ENCODE measurements around the gene SPINK13.

Gene SPINK13

GRCh38 chr5:148268566-148268965, at the start of gene SPINK13:
Gene SPINK13 (plus strand): TSS chr5:148268794. CDS start chr5:148270073, 1,279 bp downstream.
- Histone ChIP-seq H3K36me3 (ENCODE audit: control insufficient read depth, insufficient read depth, low read length) (no peaks in the 10 kb centered on the region), H3K4me3 (ENCODE audit: low read length) (no peak within 1 kb of the TSS), H3K9me3 (ENCODE audit: control insufficient read depth, low read length) (no peaks in the 10 kb centered on the region), H3K9ac (ENCODE audit: low read length) (no peak within 1 kb of the TSS), H3K27me3 (ENCODE audit: control insufficient read depth, insufficient read depth, low read length) (no peaks in the 10 kb centered on the region), H3K4me1 (ENCODE audit: control insufficient read depth, insufficient read depth, low read length) (peaks cover 6% of the 10 kb centered on the region)

DNA sequence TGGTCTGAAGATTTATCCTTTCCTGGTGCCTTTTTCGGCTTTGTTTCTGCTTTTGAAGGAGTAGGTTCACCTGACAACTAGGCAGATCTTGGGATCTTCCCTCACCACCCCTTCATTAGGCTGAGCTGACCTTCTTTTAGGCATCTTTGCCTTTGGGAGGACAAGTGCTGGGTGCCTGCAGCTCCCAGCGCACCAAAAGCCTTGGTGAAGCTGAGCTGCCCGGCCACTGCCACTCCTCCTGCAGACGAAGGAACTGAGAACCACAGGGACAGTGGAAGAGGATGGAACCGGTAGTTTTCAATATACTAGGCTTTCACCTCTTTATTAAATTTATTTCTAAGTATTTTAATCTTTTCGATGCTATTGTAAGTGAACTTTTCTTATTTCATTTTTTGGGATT, 47.1 kb upstream of the SPINK13 start:
- Histone ChIP-seq H3K9me3 (ENCODE audit: control insufficient read depth, low read length) (no peaks in the 10 kb centered on the region), H3K36me3 (ENCODE audit: control insufficient read depth, insufficient read depth, low read length) (no peaks in the 10 kb centered on the region), H3K9ac (ENCODE audit: low read length) (no peak overlapping the region), H3K4me3 (ENCODE audit: low read length) (no peak overlapping the region), H3K4me1 (ENCODE audit: control insufficient read depth, insufficient read depth, low read length) (no peaks in the 10 kb centered on the region), H3K27me3 (ENCODE audit: control insufficient read depth, insufficient read depth, low read length) (no peaks in the 10 kb centered on the region)

DNA sequence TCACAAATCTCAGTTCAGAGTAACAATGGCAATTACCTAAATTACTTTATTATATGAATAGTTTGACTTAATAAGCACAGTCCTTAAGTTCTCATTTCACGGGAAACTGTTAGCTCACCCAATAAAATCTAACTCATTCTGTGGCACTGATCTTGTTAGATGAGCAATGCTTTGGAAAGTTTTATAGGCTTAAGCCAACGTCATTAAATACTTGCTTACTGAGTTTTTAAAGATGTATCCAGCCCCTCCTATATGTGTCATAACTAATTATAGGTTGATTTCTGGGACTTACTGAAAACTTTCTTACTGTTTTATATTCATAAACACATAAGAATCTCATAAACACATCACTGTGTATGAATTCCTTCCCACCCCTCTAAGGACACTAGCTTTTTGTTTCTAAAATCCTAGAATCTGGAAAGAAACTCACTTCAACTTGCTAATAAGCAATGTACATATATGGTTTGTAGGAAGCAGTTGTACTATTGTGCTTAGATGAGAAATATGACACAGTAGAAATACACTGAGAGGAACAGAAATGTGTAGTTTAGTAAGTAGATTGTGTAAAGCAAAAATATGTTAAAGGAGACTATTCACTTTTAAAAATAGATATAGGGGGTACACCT, 44.4 kb upstream of the SPINK13 start:
- H3K27me3 ChIP-seq (ENCODE audit: control insufficient read depth, insufficient read depth, low read length) = no peaks in the 10 kb centered on the region
- H3K9ac ChIP-seq (ENCODE audit: low read length) = no peak overlapping the region
- H3K9me3 ChIP-seq (ENCODE audit: control insufficient read depth, low read length) = no peaks in the 10 kb centered on the region
- H3K4me1 ChIP-seq (ENCODE audit: control insufficient read depth, insufficient read depth, low read length) = no peaks in the 10 kb centered on the region
- H3K36me3 ChIP-seq (ENCODE audit: control insufficient read depth, insufficient read depth, low read length) = no peaks in the 10 kb centered on the region
- no peak overlapping the region for H3K4me3 ChIP-seq (ENCODE audit: low read length)

GRCh38 chr5:148228392-148228984, 40.1 kb upstream of the SPINK13 start:
- Histone ChIP-seq H3K27me3 (ENCODE audit: control insufficient read depth, insufficient read depth, low read length) (no peaks in the 10 kb centered on the region), H3K9ac (ENCODE audit: low read length) (no peak overlapping the region), H3K36me3 (ENCODE audit: control insufficient read depth, insufficient read depth, low read length) (no peaks in the 10 kb centered on the region), H3K4me3 (ENCODE audit: low read length) (no peak overlapping the region), H3K9me3 (ENCODE audit: control insufficient read depth, low read length) (no peaks in the 10 kb centered on the region), H3K4me1 (ENCODE audit: control insufficient read depth, insufficient read depth, low read length) (no peaks in the 10 kb centered on the region)

DNA sequence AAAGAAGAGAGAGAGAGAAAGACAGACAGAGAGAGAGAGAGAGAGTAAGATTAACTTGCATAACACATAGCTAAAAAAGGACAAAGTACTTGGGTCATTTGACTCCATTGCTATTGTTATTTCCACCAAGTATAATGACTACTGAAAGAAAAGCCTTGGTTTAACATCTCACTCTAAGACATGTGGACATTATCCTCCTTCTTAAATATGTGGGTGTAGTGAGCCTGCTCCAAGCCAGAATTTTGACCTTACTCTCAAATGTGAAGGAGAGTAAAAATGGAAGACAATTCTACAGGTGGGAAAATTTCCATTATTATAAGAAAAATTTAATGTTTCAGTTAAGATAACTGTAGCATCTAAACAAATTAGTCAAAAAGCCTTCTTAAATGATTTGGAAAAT, 38.8 kb upstream of the SPINK13 start:
- H3K9ac ChIP-seq (ENCODE audit: low read length) = no peak overlapping the region
- H3K27me3 ChIP-seq (ENCODE audit: control insufficient read depth, insufficient read depth, low read length) = no peaks in the 10 kb centered on the region
- H3K4me3 ChIP-seq (ENCODE audit: low read length) = no peak overlapping the region
- H3K36me3 ChIP-seq (ENCODE audit: control insufficient read depth, insufficient read depth, low read length) = no peaks in the 10 kb centered on the region
- H3K9me3 ChIP-seq (ENCODE audit: control insufficient read depth, low read length) = no peaks in the 10 kb centered on the region
- H3K4me1 ChIP-seq (ENCODE audit: control insufficient read depth, insufficient read depth, low read length) = no peaks in the 10 kb centered on the region

- Histone ChIP-seq H3K36me3 (ENCODE audit: control insufficient read depth, insufficient read depth, low read length) (no peaks in the 10 kb centered on the region), H3K4me1 (ENCODE audit: control insufficient read depth, insufficient read depth, low read length) (no peaks in the 10 kb centered on the region), H3K9me3 (ENCODE audit: control insufficient read depth, low read length) (no peaks in the 10 kb centered on the region), H3K27me3 (ENCODE audit: control insufficient read depth, insufficient read depth, low read length) (no peaks in the 10 kb centered on the region), H3K4me3 (ENCODE audit: low read length) (no peak overlapping the region), H3K9ac (ENCODE audit: low read length) (no peak overlapping the region)
Observed at GRCh38 chr5:148230240-148230639, 38.4 kb upstream of the SPINK13 start.

GRCh38 chr5:148237785-148238417, 30.7 kb upstream of the SPINK13 start:
- H3K9me3 ChIP-seq (ENCODE audit: control insufficient read depth, low read length) = no peaks in the 10 kb centered on the region
- no peak overlapping the region for H3K4me3 ChIP-seq (ENCODE audit: low read length)
- H3K4me1 ChIP-seq (ENCODE audit: control insufficient read depth, insufficient read depth, low read length) = no peaks in the 10 kb centered on the region
- H3K27me3 ChIP-seq (ENCODE audit: control insufficient read depth, insufficient read depth, low read length) = no peaks in the 10 kb centered on the region
- H3K36me3 ChIP-seq (ENCODE audit: control insufficient read depth, insufficient read depth, low read length) = no peaks in the 10 kb centered on the region
- H3K9ac ChIP-seq (ENCODE audit: low read length) = no peak overlapping the region

GRCh38 chr5:148238418-148238794, 30.2 kb upstream of the SPINK13 start, which contains the start of gene MARCOL:
Gene MARCOL (plus strand): TSS chr5:148238525. CDS start chr5:148238598, 73 bp downstream.
- Histone ChIP-seq H3K4me1 (ENCODE audit: control insufficient read depth, insufficient read depth, low read length) (no peaks in the 10 kb centered on the region), H3K27me3 (ENCODE audit: control insufficient read depth, insufficient read depth, low read length) (no peaks in the 10 kb centered on the region), H3K9me3 (ENCODE audit: control insufficient read depth, low read length) (no peaks in the 10 kb centered on the region), H3K36me3 (ENCODE audit: control insufficient read depth, insufficient read depth, low read length) (no peaks in the 10 kb centered on the region), H3K4me3 (ENCODE audit: low read length) (no peak within 1 kb of the TSS), H3K9ac (ENCODE audit: low read length) (no peak within 1 kb of the TSS)

- Histone ChIP-seq H3K27me3 (ENCODE audit: control insufficient read depth, insufficient read depth, low read length) (no peaks in the 10 kb centered on the region), H3K9ac (ENCODE audit: low read length) (no peak overlapping the region), H3K4me3 (ENCODE audit: low read length) (no peak overlapping the region)
Observed at GRCh38 chr5:148248894-148249293, 19.7 kb upstream of the SPINK13 start.

GRCh38 chr5:148255456-148255855, 13.1 kb upstream of the SPINK13 start:
- H3K4me3 ChIP-seq (ENCODE audit: low read length) = no peak overlapping the region
- no peak overlapping the region for H3K9ac ChIP-seq (ENCODE audit: low read length)
- H3K36me3 ChIP-seq (ENCODE audit: control insufficient read depth, insufficient read depth, low read length) = no peaks in the 10 kb centered on the region
- H3K4me1 ChIP-seq (ENCODE audit: control insufficient read depth, insufficient read depth, low read length) = no peaks in the 10 kb centered on the region
- H3K27me3 ChIP-seq (ENCODE audit: control insufficient read depth, insufficient read depth, low read length) = no peaks in the 10 kb centered on the region
- H3K9me3 ChIP-seq (ENCODE audit: control insufficient read depth, low read length) = no peaks in the 10 kb centered on the region

More at GRCh38 chr5:148248894-148249293, 19.7 kb upstream of the SPINK13 start:
- H3K4me1 ChIP-seq (ENCODE audit: control insufficient read depth, insufficient read depth, low read length) = no peaks in the 10 kb centered on the region
- no peaks in the 10 kb centered on the region for H3K9me3 ChIP-seq (ENCODE audit: control insufficient read depth, low read length)
- H3K36me3 ChIP-seq (ENCODE audit: control insufficient read depth, insufficient read depth, low read length) = no peaks in the 10 kb centered on the region

DNA sequence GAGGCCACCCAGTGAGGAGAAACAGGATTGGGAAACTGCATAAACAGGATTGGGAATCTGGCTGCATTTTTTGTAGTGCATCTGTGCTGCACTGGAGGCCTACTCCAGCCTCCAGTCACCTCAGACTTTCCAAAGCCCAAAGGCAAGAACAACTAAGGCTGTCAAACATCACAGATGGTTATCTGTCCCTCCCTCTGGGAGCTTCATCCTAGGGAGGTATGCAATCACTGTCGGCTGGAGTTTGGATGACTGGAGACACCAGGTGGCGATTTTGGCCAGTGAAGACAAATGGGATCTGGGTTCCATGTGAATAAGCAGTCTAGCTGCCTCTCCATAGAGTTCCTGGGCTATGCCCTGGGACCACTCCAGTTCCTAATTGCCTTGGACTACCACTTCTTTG, 9.3 kb upstream of the SPINK13 start:
- H3K4me3 ChIP-seq (ENCODE audit: low read length) = no peak overlapping the region
- no peaks in the 10 kb centered on the region for H3K36me3 ChIP-seq (ENCODE audit: control insufficient read depth, insufficient read depth, low read length)
- H3K4me1 ChIP-seq (ENCODE audit: control insufficient read depth, insufficient read depth, low read length) = no peaks in the 10 kb centered on the region
- H3K9ac ChIP-seq (ENCODE audit: low read length) = no peak overlapping the region
- H3K9me3 ChIP-seq (ENCODE audit: control insufficient read depth, low read length) = no peaks in the 10 kb centered on the region
- no peaks in the 10 kb centered on the region for H3K27me3 ChIP-seq (ENCODE audit: control insufficient read depth, insufficient read depth, low read length)

GRCh38 chr5:148261221-148261620, 7.4 kb upstream of the SPINK13 start:
- no peaks in the 10 kb centered on the region for H3K36me3 ChIP-seq (ENCODE audit: control insufficient read depth, insufficient read depth, low read length)
- no peaks in the 10 kb centered on the region for H3K27me3 ChIP-seq (ENCODE audit: control insufficient read depth, insufficient read depth, low read length)
- H3K9ac ChIP-seq (ENCODE audit: low read length) = no peak overlapping the region
- no peaks in the 10 kb centered on the region for H3K4me1 ChIP-seq (ENCODE audit: control insufficient read depth, insufficient read depth, low read length)
- H3K9me3 ChIP-seq (ENCODE audit: control insufficient read depth, low read length) = no peaks in the 10 kb centered on the region
- H3K4me3 ChIP-seq (ENCODE audit: low read length) = no peak overlapping the region

Data from mucosa of stomach (tissue), 1 donor.